GM10248 (cell line): ENCODE results near the gene EPHB1.

ENCODE experiments used
- CTCF ChIA-PET: fragments of 300-600 bp; sonication (Branson Sonifier 250); formaldehyde crosslinking; extraction: SDS; loops from one replicate; lab custom pipeline; 2021; ENCODE audit warnings: antibody characterized with exemption; lab: Yijun Ruan, JAX
- POLR2A ChIA-PET: fragments of 350-650 bp; sonication (Branson Sonifier 250); formaldehyde crosslinking; extraction: SDS; loops from one replicate; lab custom pipeline; 2020; ENCODE audit warnings: antibody characterized with exemption; lab: Yijun Ruan, JAX
- DNase-seq: peaks from one replicate; pipeline ENCODE4 v3.0.0; 2012; ENCODE audit errors: extremely low spot score
- TF ChIP-seq, protein P1 (sequence below): IDR thresholded peaks from 2 replicates; pipeline ENCODE4 v1.5.1; 2012; ENCODE audit warnings: mild to moderate bottlenecking, low read depth; ENCODE audit errors: extremely low read depth, missing control alignments, control extremely low read depth

Gene EPHB1

GRCh38 chr3:134864636-134865035 lies 69.6 kb downstream of the EPHB1 start:
- TF ChIP-seq, protein P1, sequence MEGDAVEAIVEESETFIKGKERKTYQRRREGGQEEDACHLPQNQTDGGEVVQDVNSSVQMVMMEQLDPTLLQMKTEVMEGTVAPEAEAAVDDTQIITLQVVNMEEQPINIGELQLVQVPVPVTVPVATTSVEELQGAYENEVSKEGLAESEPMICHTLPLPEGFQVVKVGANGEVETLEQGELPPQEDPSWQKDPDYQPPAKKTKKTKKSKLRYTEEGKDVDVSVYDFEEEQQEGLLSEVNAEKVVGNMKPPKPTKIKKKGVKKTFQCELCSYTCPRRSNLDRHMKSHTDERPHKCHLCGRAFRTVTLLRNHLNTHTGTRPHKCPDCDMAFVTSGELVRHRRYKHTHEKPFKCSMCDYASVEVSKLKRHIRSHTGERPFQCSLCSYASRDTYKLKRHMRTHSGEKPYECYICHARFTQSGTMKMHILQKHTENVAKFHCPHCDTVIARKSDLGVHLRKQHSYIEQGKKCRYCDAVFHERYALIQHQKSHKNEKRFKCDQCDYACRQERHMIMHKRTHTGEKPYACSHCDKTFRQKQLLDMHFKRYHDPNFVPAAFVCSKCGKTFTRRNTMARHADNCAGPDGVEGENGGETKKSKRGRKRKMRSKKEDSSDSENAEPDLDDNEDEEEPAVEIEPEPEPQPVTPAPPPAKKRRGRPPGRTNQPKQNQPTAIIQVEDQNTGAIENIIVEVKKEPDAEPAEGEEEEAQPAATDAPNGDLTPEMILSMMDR: no peak
- DNase-seq: no peak
- ChIA-PET POLR2A (no interaction called here), CTCF (no interaction called here)

DNA sequence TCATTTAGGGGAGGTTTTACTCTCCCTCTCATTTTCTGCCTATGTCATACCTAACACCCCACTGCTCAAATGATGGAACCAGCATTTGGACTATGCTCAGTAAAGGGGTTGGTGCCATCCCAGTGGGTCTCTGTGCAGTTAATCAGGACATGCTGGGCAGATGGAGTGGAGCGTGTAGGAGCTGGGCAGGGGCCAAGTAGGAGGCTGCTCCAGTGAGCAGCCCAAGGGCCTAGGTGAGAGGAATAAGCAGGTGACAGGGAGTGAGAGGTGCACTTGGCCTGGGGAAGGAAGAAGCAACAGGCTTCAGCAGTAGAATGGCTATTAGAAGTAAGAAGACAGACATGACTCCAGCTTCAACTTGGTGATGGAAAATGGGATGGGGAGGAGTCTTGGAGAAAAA lies 72.2 kb downstream of the EPHB1 start:
- TF ChIP-seq, protein P1: no peak
- no peak for DNase-seq
- POLR2A ChIA-PET: no interaction called here
- CTCF ChIA-PET: no interaction called here

DNA sequence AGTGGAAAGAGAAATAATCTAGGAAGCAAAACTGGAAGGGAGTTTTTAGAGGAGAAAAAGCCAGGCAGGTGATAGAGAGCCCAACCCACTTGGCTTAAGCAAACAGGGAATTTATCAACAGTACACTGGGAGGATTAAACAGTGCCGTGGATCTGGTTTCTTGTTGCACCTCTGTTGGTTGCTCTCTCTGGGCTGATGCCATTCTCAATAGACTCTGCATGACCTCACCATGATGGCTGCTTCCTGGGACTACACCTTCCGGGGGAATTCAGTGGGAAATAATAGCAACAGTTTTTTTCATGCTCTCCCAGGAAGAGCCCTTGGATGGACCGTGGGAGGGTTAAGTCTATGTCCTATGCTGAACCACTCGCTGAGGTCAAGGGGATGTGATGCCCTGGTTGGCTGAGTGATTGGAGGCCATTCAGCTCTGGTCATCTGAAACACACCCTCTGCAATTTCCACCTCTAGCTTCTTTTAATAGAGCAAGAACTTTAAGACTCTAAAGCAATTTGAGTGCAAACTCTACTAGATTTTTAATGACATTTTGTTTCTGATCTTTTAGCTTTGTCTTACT lies 74.2 kb downstream of the EPHB1 start:
- POLR2A ChIA-PET: no interaction called here
- CTCF ChIA-PET: no interaction called here
- TF ChIP-seq, protein P1: no peak
- DNase-seq: no peak

DNA sequence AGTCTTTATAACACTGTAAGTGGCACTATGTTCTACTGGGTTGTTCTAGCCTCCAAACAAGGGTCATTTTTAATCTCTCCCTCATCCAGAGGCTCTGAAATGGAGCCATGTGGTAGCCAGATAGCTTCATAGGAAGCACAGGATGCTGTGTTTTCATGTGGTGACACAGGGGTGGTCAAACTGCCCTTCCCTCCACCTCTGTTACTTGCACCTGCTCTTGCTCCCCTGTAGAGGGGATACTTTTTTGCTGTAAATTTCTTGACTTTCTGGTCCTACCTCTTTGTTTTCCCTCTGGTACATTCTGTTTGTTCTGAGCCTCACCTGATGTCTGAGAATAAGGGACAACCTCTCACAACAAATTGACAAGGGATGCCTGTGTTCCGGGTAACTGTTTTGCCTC lies 76.8 kb downstream of the EPHB1 start:
- ChIA-PET CTCF (no interaction called here), POLR2A (no interaction called here)
- TF ChIP-seq, protein P1: no peak
- no peak for DNase-seq

DNA sequence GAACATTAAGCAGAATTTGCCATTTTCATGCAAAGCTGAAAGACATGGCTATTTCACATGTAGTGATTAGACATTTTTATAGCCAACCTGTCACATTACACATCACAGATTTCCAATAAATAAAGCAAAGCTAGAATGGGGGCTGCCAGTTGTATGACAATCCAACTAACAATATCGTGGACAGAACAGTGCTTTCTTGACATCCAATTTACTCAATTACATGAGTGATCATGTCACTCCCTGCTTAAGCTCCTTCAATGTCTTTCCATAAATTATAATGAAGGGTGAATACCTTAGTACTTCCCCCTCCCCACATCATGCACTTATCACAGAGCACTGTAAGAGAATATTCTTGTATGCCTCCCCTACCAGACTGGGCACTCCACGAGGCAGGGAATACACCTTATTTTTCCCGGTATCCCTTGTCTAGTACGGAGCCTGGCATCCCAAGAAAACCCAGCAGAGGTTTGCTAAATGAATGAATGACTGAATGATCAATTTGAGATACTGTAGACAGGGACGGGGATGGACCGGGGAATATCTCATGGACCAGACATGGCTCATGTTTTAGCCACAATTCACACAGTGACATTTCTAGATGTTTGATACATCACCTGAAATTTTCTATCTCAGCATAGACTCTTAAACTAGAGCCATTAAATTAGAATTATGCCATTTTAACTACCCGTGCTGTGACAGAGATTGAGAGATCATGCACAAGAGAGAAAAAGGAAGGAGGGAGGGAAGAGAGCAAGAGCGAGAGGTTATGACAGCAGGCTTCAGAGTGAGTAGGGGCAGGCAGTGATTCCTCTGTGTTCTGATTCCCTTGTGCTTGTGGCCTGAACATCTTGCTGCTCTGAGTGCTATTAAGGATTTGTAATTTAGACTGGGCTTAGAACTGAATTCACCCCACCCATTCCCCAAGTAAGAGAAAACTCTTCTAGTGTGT lies 77.7 kb downstream of the EPHB1 start:
- TF ChIP-seq, protein P1: no peak
- no peak for DNase-seq
- ChIA-PET CTCF (interaction anchor here (1.3 kb wide), 1 partner anchor 9 kb away, joined by 3 read pairs; no protein-coding TSS in a partner anchor), POLR2A (no interaction called here)

- no peak for DNase-seq
- TF ChIP-seq, protein P1: no peak
- POLR2A ChIA-PET: no interaction called here
- CTCF ChIA-PET: interaction anchor here (2.3 kb wide), 1 partner anchor 13 kb away, joined by 7 read pairs; no protein-coding TSS in a partner anchor
Observed at GRCh38 chr3:134873789-134874188, 78.7 kb downstream of the EPHB1 start.
